ENCODE results near the gene ELMOD1.

DNA sequence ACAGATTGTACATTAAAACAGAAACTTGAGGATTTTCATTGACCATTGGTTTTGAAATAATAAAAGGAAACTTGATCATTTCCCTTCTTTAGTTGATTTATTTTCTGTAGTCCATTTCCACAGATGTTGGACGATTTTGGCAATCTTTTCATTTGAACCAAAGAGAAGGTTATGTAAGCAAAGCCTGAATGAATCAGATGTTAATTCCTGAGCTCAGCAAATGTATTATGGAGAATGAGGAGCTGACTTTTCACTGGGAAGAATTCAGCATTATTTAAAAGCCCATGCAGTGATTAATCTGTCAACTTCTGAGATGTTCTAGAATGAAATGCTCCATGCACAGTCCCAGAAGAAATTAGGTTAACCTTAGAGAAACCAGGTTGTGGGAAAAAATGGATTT is 29.0 kb downstream of the ELMOD1 start:
- no peak for TF ChIP-seq EZH2 (IDR thresholded peaks at IDR 0.05; ENCODE audit: borderline replicate concordance, low read depth, low read length, poor library complexity, severe bottlenecking)
- TF ChIP-seq, protein P1, sequence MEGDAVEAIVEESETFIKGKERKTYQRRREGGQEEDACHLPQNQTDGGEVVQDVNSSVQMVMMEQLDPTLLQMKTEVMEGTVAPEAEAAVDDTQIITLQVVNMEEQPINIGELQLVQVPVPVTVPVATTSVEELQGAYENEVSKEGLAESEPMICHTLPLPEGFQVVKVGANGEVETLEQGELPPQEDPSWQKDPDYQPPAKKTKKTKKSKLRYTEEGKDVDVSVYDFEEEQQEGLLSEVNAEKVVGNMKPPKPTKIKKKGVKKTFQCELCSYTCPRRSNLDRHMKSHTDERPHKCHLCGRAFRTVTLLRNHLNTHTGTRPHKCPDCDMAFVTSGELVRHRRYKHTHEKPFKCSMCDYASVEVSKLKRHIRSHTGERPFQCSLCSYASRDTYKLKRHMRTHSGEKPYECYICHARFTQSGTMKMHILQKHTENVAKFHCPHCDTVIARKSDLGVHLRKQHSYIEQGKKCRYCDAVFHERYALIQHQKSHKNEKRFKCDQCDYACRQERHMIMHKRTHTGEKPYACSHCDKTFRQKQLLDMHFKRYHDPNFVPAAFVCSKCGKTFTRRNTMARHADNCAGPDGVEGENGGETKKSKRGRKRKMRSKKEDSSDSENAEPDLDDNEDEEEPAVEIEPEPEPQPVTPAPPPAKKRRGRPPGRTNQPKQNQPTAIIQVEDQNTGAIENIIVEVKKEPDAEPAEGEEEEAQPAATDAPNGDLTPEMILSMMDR (conservative IDR thresholded peaks at IDR 0.05; ENCODE audit: low read depth, low read length) = no peak
